GM21737 (cell line): Measurements from ENCODE around the gene CCDC30.
A peak's percentile ranks its signal among the peaks of the same experiment; 100 is the strongest.

ENCODE experiments used
- ATAC-seq: cut with Tn5 transposase; IDR thresholded peaks from one replicate; pipeline ENCODE4 v1.9.1; 2021; ENCODE audit warnings: mild to moderate bottlenecking, moderate library complexity; ENCODE audit not compliant: unreplicated experiment

CCDC30 gene

DNA sequence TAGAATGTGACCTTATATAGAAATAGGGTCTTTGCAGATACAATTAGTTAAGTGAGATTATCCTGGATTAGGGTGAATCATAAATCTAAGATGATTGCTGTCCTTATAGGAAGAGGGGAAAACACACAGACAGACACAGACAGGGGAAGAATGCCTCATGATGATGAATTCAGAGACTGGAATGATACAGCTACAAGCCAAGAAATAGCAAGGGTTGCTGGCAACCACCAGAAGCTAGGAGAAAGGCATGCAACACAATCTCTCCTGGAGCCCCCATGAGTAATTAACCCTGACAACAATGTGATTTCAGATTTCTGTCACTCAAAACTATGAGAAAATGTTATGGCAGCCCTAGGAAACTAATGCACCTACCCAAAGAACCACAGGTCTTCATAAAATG lies 176.0 kb downstream of the CCDC30 start:
- ATAC-seq, result no peak

DNA sequence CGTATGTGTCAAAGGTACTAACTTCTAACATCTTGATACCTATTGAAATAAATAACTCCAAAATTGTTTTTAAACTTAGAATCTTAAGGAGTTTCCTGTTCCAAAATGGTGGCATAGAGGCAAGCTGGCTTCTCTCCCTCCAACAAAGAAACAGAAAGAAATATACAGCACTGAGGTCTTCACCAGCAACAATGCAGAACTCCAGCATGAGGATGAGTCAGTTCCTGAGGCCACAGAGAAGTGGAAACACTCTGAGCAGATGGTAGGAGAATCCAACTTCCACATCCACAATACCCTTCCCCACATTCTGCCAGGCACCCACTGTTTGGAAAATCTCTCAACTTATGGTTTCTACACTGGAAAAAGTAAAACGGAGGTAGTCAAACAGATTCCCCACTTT lies 183.0 kb downstream of the CCDC30 start:
- ATAC-seq, result no peak

DNA sequence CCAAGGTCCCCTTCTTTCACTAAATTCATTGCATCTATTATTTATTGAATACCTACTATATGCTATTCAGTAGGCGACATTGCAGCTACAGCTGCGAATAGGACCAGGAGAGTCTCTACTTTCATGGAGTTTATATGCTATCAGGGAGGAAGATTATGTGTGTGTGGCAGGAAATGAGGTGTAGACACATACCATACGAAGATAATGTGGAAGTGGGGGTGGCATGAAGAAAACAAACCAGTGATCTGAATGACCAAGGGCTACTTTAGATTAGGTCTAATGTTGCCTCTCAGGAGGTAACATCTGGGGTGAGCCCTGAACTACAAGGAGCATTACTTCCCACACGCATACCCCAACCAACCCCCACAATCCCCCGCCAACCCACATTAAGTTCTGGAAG lies 194.1 kb downstream of the CCDC30 start:
- no peak for ATAC-seq

DNA sequence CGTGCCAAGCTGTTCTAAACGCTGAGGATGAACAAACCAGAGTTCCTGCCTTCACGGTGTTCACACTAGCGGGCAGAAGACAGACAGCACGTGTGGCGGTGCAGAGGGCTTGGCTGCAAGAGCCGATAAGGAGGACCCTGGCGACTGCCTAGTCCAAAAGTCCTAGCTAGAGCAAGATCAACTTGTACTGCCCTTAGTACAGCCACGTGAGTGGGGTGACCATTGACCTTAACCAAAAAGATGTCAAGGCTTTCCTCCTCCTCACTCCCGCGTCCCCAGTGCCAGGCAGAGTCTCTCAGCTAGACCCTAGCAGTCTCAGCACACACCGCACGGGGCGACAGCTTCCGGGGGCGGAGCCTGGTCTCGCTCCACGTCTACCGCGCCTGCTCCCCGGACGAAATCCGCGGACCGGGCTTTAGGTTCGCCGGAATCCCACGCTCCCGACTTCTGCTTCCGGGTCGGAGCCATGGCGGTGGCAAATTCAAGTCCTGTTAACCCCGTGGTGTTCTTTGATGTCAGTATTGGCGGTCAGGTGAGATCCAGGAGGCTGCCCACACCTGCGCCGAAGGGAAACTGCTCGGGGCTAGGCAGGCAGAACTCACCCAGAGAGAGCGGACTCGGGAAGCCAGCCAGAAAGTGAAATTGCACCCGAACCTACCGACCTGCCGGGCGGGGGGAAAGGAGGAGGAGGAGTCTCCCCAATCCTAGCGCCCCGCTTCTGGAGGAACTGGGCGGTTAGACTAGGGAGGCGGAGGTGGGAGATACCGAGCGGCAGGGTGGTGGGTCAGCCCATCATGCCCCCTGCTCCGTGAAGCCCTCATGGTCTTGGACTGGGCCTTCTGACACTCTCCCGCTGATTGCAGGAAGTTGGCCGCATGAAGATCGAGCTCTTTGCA lies 195.1 kb downstream of the CCDC30 start, which contains the start of gene PPIH:
Gene PPIH, plus strand, starts transcription at position 443 of the 896 bp plus-strand sequence. Its CDS starts 24 bp downstream, at position 467.
- ATAC-seq, result peak; percentile 93

DNA sequence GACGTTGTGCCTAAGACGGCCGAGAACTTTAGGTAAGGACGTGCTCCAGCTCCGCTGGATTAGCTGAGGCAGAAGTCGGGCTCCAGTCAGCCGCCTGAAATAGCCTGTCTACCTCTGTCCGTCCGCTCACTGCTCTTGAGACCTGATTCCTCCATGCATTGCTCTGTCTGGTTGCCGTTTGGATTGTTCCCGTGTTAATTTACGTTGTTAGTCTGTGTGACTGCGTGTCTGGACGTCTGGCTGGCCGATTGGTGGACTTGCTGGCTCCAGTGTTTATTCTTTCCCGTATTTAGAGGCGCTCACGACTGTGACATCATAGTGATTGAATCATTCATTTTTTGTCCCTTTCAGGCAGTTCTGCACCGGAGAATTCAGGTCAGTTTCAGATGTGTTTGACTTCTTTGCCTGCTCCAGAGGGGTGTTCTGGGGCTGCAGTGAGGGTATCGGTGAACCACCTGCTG lies 195.8 kb downstream of the CCDC30 start:
- no peak for ATAC-seq

DNA sequence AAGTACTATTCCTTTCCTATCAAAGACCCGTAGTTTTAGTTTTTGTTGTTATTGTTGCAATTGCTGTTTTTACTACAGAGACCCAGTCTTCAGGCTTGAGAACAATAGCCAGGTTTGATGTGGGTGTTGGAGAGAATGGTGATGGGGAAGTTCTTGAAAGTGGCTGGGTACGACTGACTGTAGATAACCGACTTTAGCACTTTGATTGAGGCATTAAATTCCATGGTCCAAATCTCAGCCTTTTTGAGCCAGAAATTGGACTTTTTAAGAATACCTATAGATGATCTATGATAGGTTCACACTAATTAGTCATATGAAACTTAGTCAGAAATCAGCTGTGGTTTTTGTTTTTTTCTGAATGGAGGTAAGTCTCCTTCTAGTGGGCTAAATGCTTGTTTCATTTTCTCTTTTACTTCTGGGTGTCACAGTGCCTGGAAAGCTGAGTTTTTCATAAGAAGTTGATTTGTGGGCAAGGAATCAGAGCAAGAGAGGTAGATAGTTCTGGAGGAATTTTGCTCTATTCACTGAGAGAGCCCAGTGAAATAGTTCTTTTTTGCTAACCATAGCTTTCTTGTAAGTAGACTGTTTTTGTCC lies 197.9 kb downstream of the CCDC30 start:
- ATAC-seq, result no peak

DNA sequence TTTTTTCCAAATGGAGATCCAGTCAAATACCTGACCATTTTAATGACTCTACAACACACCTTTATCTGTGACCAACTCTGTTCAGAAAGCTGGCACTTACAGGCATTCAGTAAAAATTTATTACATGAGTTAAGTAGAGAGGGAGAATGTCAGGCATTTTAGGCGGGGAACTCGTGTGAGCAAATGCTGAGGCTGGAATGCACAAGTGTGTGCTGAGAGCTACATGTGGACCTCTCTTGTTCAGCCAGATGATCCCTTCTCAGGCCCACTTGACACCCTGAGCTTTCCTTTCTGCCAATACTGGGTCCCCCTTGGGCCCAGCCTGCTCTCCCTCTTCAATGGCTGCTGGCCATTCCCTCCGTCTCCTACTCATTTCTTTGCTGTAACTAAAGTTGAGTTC lies 206.8 kb downstream of the CCDC30 start:
- no peak for ATAC-seq

DNA sequence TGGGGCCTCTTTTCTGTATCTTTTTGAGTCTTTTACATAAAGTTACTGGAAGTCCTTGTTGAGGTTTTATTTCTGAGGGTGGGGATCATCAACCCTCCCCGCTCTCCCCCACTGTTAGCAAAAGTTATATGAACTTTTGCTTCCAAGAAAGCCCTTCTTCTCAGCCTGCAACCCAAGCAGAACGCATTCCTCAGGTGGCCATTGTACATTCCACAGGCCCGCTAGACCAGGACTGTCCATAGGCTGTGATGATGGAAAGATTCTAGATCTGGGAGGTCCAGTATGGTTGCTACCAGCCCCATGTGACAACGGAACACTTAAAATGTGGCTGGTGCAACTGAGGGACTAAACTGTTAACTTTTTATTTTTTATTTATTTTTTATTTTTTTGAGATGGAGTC lies 207.3 kb downstream of the CCDC30 start:
- no peak for ATAC-seq

DNA sequence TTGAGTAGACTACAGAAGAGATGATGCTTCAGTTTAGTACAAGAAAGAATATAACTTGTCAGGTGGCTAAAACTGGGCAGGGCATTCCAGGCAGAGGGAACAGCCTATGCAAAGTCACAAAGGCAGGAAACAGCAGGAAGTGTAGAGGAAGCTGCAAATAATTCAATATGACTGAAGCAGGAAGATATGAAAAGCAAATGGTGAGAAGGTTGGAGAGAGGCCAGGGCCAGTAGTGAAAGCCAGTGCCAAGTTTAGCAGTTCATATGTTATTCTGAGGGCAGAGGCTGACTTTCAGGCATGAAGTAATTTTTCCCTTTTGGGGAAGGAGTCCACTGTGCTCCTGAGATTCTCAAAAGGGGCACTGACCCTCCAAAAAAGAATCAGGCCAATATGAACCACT lies 211.1 kb downstream of the CCDC30 start:
- no peak for ATAC-seq

DNA sequence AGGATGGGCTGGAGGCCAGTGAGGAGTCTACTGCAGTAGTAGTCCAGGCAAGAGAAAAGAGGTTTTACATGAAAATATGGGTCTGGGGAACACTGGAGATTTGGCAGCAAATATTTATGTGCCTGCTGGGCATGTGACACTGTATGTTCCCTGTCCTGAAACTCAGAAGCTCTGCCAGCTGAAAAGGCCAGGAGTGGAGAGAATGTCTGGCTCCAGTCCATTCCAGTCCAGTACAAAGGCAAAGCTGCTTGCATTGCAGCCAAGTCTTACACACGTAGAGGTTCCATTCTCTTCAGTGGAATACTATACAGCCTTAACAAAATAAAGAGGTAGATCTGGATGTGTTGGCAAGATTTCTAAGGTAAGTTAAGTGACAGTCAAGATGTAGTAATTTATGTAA lies 211.6 kb downstream of the CCDC30 start:
- ATAC-seq, result no peak

DNA sequence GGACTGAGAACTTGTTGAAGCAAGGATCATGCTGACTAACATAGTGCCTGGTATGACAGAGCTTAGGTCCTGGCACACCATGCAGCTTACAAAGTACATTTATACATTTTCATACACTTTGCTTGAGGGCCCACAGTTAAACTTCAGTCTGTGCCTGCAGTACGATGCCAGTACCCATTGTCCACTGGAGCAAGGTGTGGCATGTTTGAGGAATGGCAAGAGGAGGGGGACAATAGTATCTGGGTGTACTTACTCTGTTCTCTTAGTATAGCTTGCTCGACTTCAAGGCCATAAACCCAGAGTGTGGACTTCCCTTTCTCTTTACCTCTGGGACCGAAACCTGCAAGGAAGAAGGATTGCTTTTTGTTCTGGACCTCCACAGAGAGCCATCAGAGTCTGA lies 212.4 kb downstream of the CCDC30 start:
- no peak for ATAC-seq

DNA sequence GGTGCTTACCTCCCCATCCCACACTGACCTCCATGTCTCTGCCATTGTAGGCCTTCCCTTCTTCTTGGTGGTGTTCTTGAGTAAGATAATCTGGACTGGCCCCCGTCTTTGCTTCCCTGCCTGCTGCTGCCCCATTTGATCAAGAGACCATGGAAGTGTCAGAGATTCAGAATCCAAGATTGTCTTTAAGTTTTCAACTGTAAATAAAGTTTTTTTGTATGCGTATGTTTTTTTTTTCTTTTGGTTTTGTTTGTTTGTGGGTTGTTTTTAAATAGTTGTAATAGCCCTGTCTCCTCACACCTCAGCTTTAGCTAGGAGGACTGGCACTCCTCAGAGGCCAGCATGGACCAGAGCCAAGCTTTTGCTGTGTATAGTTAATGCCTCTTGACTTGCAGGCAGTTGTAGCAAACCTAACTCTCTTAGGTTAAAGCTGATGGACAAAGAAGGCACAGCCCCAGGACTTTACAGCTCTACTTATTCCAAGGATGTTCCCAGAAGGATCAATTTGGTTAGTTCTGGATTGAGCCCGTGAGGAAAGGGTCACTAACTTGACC lies 213.5 kb downstream of the CCDC30 start:
- no peak for ATAC-seq

DNA sequence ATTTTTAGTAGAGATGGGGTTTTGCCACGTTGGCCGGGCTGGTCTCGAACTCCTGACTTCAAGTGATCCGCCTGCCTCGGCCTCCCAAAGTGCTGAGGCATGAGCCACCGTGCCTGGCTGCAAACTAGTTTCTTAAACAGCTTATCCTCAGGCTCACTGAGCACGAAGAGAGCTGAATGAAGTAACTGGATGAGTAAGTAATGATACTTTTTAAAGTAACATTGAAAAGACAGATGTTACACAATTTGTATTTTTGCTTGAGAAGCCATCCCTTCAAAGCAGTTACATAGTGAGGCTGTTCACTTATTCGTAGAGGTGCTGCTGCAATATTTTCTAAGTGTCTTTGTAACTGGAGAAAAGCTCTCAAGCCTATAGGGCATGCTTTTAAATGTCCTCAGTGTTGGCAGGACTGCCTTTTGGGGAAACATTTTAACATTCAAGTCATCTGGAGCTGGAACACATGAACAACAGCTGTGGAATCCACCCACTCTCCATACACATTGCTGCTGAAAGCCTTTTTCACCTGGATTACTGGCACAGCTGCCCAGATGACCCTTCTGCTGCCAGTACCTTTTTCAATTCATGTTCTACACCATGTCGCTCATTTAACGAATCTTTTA lies 216.4 kb downstream of the CCDC30 start:
- ATAC-seq, result no peak

DNA sequence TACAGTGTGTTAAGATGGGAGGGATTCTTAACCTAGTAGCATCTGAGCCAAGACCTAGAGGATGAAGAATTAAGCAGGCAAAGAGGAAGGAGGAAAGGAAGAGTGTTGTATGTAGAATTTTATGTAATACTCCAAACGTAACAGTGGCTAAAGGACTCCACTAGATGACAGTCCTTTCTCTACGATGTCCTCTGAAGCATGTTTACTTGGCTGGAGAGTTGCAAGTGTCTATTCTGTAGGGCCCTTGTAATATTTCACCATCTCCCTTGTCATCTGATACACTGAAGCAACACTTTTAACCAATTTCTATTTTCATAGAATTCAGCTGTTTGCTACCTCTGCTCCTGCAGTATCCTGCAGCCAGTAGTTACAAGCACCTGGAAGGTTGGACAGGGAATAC lies 217.0 kb downstream of the CCDC30 start:
- ATAC-seq, result no peak

DNA sequence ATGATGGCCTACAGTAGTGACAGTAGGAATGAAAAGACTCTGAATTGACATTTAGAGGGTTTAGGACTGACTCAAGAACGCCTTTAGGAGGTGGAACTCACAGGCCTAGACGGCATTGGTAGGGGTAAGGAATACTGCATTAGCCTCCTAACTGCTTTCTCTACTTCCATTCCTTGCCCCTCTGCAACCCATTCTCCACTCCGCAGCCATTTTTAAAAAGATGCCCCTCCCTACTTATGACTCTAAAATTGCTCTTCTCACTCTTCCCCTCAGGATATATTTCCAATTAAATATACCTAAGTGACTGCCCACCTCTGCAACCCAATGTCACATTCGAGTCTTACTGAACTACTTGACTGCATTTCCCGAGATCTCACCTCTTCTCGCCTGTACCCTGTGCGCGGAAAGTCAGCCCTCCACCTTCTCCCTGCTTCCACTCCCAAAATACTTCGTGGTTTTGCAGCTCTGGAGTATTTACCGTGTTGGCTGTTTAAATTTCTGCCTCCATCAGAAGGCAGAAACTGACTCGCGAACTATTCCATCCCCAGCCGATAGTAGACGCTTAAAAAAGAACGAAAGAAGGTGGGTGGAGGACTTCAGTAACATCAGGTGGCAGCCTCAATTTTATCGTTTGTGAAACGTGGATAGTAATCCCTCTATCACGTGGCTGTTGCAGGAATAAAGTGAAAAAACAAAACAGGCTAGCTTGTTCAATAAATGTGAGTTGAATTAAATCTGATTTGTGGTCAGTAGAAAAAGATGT lies 218.0 kb downstream of the CCDC30 start:
- no peak for ATAC-seq

DNA sequence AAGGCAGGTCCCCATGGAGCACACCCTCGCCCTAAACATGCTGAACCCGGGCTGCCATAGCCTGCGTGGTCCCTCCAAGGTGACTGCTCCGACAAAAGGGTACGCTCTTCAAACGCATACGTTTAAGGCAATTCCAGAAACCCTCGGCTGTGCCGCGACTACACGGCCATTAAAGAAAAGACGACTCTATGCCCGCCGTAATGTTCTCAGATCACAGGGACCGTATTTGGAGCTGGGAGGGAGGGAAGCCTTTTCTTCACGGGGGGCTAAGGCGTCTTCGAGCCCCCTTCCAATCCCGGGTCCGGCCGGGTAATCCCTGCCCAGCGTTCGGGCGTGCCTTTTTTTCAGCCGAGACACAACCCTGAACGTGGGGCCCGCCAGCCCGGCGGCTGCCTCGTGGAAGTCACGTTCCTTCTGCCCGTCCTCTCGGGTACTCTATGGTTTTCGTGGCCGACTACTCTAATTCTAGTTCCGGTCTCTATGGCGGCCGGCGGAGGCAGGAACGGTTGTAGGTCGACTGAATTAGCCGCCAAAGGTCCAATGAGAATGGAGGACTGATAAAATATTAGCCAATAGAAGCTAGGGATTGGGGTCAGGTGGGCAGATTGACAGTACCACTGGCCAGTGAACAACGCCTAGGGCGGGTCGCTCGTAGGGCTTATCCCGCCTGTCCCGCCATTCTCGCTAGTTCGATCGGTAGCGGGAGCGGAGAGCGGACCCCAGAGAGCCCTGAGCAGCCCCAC lies 218.8 kb downstream of the CCDC30 start, which contains the start of gene YBX1:
Gene YBX1, plus strand, starts transcription at position 678 of the 743 bp plus-strand sequence. CDS start 148 bp downstream, outside the sequence.
- peak; percentile 86 for ATAC-seq

DNA sequence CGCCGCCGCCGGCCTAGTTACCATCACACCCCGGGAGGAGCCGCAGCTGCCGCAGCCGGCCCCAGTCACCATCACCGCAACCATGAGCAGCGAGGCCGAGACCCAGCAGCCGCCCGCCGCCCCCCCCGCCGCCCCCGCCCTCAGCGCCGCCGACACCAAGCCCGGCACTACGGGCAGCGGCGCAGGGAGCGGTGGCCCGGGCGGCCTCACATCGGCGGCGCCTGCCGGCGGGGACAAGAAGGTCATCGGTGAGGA lies 219.3 kb downstream of the CCDC30 start:
- peak; percentile 17 for ATAC-seq

DNA sequence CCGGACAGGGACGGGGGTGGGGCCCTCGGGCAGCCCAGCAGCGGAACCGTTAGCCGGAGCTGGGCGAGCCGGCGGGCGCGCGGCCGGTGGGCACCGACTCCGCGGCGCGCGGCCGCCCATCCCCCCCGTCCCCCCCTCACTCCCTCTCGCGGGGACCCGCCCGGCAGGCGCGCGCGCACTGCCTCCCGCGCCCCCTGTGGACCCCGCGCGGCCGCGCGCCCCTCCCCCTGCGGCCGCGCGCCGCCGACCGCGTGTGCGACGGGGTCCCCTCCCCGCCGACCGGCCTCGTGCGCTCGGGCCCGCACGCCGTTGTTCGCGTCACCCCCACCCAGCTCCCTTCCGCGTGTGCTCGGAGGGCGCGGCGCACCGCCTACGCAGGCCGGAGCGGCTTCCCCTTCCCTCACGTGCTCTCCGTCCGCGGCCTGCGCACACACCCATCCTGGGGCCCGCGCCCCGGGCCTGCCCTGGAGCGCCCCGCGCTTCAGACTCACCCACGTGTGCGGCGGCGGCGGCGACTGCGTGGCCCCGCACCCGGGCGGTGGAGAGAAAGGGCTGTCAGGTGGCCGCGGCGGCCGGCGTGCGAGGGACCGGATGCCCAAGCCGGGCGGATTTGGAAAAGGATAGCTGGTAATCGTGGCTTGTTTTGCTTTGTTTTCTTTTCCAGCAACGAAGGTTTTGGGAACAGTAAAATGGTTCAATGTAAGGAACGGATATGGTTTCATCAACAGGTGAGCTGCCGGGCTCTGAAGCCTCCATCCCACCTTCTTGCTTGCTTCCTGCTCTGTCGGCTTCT lies 219.8 kb downstream of the CCDC30 start:
- peak; percentile 44 for ATAC-seq

DNA sequence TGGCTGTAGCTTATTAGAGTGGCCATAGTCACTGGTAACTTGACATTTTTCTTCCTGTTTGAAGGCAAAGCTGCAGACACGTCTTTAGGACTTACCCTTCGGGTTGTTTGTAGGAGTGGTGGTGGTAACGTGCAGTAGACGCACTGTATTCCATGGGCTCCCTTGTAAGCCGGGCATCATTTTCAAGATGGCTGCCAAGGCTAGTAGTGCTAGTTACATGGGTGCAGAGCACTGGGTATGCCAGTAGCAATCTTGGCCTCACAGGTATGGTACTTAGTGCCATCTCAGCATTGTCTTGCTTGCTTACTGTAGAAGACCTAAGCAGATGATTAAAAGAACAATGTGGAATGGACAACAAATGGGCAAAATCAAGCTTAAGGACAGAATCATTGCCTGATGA lies 221.1 kb downstream of the CCDC30 start:
- ATAC-seq, result no peak
